ENCODE data around the gene IL17RC.

DNA sequence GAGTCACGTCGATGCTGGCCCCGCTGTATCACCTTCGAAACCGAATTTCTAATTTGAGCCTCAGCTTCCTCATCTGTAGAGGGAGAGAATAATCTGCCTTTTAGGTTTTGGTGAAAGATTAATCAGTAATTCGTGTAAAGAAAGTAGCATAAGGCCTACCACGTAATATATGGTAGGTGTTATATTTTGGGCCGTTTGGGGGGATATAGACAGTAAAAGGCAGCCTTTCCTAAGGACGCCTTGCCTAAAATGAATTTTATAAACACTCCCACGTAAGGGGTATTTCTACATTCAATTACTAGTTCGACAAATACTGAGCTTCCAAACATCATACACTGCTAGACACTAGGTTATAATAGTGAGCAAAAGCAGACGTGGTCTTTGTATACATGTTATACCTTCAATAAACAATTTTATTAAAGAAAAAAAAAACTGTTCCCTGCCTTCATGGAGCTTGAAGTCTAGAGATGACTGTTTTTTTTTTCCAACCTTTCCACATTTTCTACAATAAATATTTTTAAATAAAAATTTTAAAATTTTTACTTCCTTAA is 25.8 kb upstream of the IL17RC start:
- TF ChIP-seq, protein P1, sequence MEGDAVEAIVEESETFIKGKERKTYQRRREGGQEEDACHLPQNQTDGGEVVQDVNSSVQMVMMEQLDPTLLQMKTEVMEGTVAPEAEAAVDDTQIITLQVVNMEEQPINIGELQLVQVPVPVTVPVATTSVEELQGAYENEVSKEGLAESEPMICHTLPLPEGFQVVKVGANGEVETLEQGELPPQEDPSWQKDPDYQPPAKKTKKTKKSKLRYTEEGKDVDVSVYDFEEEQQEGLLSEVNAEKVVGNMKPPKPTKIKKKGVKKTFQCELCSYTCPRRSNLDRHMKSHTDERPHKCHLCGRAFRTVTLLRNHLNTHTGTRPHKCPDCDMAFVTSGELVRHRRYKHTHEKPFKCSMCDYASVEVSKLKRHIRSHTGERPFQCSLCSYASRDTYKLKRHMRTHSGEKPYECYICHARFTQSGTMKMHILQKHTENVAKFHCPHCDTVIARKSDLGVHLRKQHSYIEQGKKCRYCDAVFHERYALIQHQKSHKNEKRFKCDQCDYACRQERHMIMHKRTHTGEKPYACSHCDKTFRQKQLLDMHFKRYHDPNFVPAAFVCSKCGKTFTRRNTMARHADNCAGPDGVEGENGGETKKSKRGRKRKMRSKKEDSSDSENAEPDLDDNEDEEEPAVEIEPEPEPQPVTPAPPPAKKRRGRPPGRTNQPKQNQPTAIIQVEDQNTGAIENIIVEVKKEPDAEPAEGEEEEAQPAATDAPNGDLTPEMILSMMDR (IDR thresholded peaks at IDR 0.05): no peak
- no peak for TF ChIP-seq POLR2A (IDR thresholded peaks at IDR 0.05)

Measured in Peyer's patch (tissue), 4 donors.